ENCODE data around the gene HDAC9. TPM values are rescaled to one million over a fixed set of nuclear protein-coding genes. Genes with fewer than 3 reads are reported as not detected.

Gene HDAC9
- total RNA-seq, 1 donor from 2014 or later, result 27.6 TPM

GRCh38 chr7:18770154-18770811 is 274.7 kb downstream of the HDAC9 start:
- FAIRE-seq (peak; percentile 98), DNase-seq (ENCODE audit: low read depth) (peak; percentile 89)
- H3K4me2 ChIP-seq (ENCODE audit: low read length), result peak overlapping the region; percentile 65

GRCh38 chr7:18770822-18771221 is 275.3 kb downstream of the HDAC9 start:
- H3K4me3 Mint-ChIP-seq (ENCODE audit: unreplicated experiment), result no peak overlapping the region
- H3K9me3 ChIP-seq (ENCODE audit: insufficient read depth, low read depth, low read length), result no peaks in the 10 kb centered on the region
- H3K36me3 ChIP-seq (ENCODE audit: insufficient read depth, low read length), result no peaks in the 10 kb centered on the region
- peaks cover 2% of the 10 kb centered on the region for H3K36me3 Mint-ChIP-seq (ENCODE audit: low read depth, unreplicated experiment)
- no peak overlapping the region for H3K27ac Mint-ChIP-seq (ENCODE audit: unreplicated experiment)
- peak overlapping the region; percentile 62 for H3K9ac ChIP-seq (ENCODE audit: low read length)
- FAIRE-seq (no peak), DNase-seq (ENCODE audit: low read depth) (peak; percentile 18)
- peak overlapping the region; percentile 14 for H2AFZ ChIP-seq (ENCODE audit: low read depth, low read length)
- peak overlapping the region; percentile 65 for H3K4me2 ChIP-seq (ENCODE audit: low read length)
- no peaks in the 10 kb centered on the region for H4K20me1 ChIP-seq (ENCODE audit: insufficient read depth, low read length)
- peaks cover 40% of the 10 kb centered on the region for H3K4me1 Mint-ChIP-seq (ENCODE audit: low read depth, unreplicated experiment)
- H3K27me3 Mint-ChIP-seq (ENCODE audit: low read depth, unreplicated experiment), result no peaks in the 10 kb centered on the region
- H3K4me3 ChIP-seq (ENCODE audit: insufficient read depth, low read depth, low read length), result no peak overlapping the region
- no peaks in the 10 kb centered on the region for H3K9me3 Mint-ChIP-seq (ENCODE audit: unreplicated experiment)
- TF ChIP-seq CTCF (IDR thresholded peaks at IDR 0.05; ENCODE audit: insufficient read depth, low read depth, low read length) (no peak), EZH2 (IDR thresholded peaks at IDR 0.05; ENCODE audit: insufficient read depth, low read length) (no peak)
- H3K27ac ChIP-seq (ENCODE audit: low read depth, low read length), result peak overlapping the region; percentile 80
- peaks cover 39% of the 10 kb centered on the region for H3K4me1 ChIP-seq (ENCODE audit: insufficient read depth, low read length)
- no peaks in the 10 kb centered on the region for H3K79me2 ChIP-seq (ENCODE audit: insufficient read depth, low read length)
- no peaks in the 10 kb centered on the region for H3K27me3 ChIP-seq (ENCODE audit: insufficient read depth, low read length)

More at GRCh38 chr7:18770154-18770811, 274.7 kb downstream of the HDAC9 start:
- no peaks in the 10 kb centered on the region for H3K9me3 ChIP-seq (ENCODE audit: insufficient read depth, low read depth, low read length)
- no peaks in the 10 kb centered on the region for H3K9me3 Mint-ChIP-seq (ENCODE audit: unreplicated experiment)
- peak overlapping the region; percentile 81 for H3K27ac Mint-ChIP-seq (ENCODE audit: unreplicated experiment)
- peaks cover 40% of the 10 kb centered on the region for H3K4me1 Mint-ChIP-seq (ENCODE audit: low read depth, unreplicated experiment)
- H3K4me3 Mint-ChIP-seq (ENCODE audit: unreplicated experiment), result no peak overlapping the region
- H3K79me2 ChIP-seq (ENCODE audit: insufficient read depth, low read length), result no peaks in the 10 kb centered on the region
- H3K27me3 ChIP-seq (ENCODE audit: insufficient read depth, low read length), result no peaks in the 10 kb centered on the region
- H3K36me3 Mint-ChIP-seq (ENCODE audit: low read depth, unreplicated experiment), result no peaks in the 10 kb centered on the region
- H3K27me3 Mint-ChIP-seq (ENCODE audit: low read depth, unreplicated experiment), result no peaks in the 10 kb centered on the region
- H3K4me3 ChIP-seq (ENCODE audit: insufficient read depth, low read depth, low read length), result peak overlapping the region; percentile 5
- H3K9ac ChIP-seq (ENCODE audit: low read length), result peak overlapping the region; percentile 62
- no peaks in the 10 kb centered on the region for H3K36me3 ChIP-seq (ENCODE audit: insufficient read depth, low read length)
- peak overlapping the region; percentile 1 for H2AFZ ChIP-seq (ENCODE audit: low read depth, low read length)
- H3K27ac ChIP-seq (ENCODE audit: low read depth, low read length), result peak overlapping the region; percentile 80
- H3K4me1 ChIP-seq (ENCODE audit: insufficient read depth, low read length), result peaks cover 39% of the 10 kb centered on the region
- no peaks in the 10 kb centered on the region for H4K20me1 ChIP-seq (ENCODE audit: insufficient read depth, low read length)
- TF ChIP-seq EZH2 (IDR thresholded peaks at IDR 0.05; ENCODE audit: insufficient read depth, low read length) (no peak), CTCF (IDR thresholded peaks at IDR 0.05; ENCODE audit: insufficient read depth, low read depth, low read length) (no peak)

Data from astrocyte (in vitro differentiated cells and primary cell).